HPDE6-E6E7 (cell line): ENCODE data around the gene SPATA13.
"Not testable (repeated sequence)": the region's sequence is repeated elsewhere in the genome, so short reads cannot be mapped to it uniquely, and the experiment has no call there.

Experiments used
- DNase-seq: peaks from one replicate; pipeline ENCODE4 v3.0.0; 2011; ENCODE audit warnings: missing footprints; ENCODE audit errors: extremely low spot score

SPATA13 gene

GRCh38 chr13:24160458-24161009, at the start of gene SPATA13:
Gene SPATA13, plus strand, starts transcription at chr13:24160720. Its CDS starts 62,210 bp downstream, at chr13:24222930.
- peak; percentile 50 for DNase-seq

GRCh38 chr13:24112791-24113190, 47.7 kb upstream of the SPATA13 start:
- DNase-seq, result no peak

- no peak for DNase-seq
Measured at GRCh38 chr13:24115671-24116070, 44.8 kb upstream of the SPATA13 start.

GRCh38 chr13:24116131-24116530, 44.4 kb upstream of the SPATA13 start:
- no peak for DNase-seq

- DNase-seq, result no peak
Measured at GRCh38 chr13:24118576-24118975, 41.9 kb upstream of the SPATA13 start.

DNA sequence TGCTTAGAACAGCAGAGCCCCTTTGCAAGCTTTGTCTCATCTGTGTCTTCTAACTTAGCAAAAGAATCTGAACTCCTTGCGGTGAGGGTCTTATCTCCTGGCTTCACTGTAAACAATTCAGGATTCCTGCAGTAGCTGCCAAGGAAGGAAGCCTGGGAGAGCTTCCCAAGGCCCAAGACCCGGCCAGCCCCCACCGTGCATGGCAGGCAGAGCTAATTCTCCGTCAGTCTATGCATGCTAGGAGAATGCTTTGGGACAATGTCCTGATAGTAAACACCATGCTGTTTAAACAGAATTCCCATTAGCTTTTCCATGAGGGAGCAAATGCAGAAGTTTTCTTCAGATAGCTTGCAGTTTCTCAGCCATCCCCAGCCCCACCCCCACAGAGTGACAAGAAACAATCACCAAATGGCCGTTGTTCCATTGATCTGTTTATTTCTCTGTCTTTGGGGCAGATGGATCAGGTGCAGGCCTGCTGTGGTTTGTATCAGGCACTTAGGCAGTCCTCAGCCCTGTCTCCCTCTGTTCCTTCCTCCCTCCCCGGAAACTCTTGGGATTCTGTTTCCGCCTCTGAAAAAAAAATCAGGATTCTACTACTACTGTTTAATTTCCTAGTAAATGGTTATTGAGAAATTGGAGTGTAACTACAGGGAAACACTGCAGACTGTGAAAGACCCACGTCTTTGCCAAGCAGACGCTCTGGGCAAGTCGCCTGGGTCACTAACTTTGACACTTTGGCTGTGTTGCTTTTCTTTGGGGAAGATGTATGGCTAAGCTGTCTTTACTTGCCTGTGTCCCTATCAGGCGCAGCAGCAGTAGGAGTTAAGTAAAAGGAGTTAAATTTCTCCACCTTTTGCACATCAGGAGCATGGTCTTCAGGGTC, 40.7 kb upstream of the SPATA13 start:
- DNase-seq, result no peak

GRCh38 chr13:24122045-24122444, 38.5 kb upstream of the SPATA13 start:
- DNase-seq, result not testable (repeated sequence)

DNA sequence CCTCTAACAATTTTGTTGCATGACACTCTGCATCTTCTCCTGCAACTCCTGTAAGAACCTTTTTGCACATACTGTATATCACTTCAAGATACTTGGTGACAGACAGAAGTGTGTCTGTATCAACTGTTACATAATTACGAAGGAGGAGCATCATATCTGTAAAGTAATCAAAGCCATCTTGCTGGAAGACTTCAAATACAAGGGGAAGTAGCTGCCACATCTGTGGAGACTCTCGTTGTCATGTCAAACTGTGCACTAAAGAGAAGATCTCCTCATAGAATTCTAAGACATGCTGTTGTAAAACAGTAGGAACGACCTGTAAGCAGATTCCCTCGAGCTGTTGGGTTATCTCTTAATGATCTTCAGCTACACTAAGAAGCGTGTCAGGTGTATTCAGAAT, 38.0 kb upstream of the SPATA13 start:
- no peak for DNase-seq

- no peak for DNase-seq
Measured at GRCh38 chr13:24123761-24124160, 36.8 kb upstream of the SPATA13 start.

- no peak for DNase-seq
Measured at GRCh38 chr13:24124789-24125476, 35.6 kb upstream of the SPATA13 start.

- no peak for DNase-seq
Measured at GRCh38 chr13:24127116-24127631, 33.3 kb upstream of the SPATA13 start.

GRCh38 chr13:24128112-24128511, 32.4 kb upstream of the SPATA13 start:
- DNase-seq, result no peak

GRCh38 chr13:24128962-24129361, 31.6 kb upstream of the SPATA13 start:
- no peak for DNase-seq

- no peak for DNase-seq
Measured at GRCh38 chr13:24129914-24130774, 30.4 kb upstream of the SPATA13 start.

GRCh38 chr13:24131749-24132148, 28.8 kb upstream of the SPATA13 start:
- DNase-seq, result no peak

GRCh38 chr13:24133021-24133795, 27.3 kb upstream of the SPATA13 start:
- no peak for DNase-seq

DNA sequence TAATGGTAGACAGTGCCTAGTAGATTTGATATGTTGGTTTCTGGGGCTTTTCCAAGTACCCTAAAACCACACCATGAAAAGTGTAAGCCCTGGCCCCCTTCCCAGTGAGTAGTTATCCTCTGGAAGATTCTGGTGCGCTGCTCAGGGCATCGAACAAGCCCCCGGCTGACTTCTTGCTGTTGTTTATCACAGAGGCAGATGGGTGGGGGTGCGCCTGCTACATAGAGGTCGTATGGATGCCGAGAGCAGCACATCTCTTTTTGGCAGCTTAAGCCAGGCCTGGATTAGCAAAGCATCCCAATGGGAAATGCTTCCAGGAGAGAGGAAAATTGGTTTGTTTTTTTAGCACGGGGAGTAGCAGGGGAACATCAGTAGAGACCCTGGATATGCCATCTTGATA, 26.3 kb upstream of the SPATA13 start:
- no peak for DNase-seq

DNA sequence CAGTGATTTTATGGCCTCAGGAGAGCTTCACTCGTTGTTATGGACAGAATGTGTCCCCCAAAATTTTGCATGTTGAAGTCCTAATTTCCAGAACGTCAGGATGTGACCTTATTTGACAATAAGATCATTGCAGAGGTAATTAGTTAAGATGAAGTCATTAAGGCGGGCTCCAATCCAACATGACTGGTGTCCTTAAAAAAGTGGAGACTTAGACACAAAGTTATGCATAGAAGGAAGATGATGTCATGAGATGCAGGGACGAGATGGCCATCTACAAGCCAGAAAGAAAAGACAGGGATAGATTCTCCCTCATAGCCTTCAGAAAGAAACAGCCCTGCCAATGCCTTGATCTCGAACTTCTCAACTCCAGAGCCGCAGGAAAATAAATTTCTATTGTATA, 25.8 kb upstream of the SPATA13 start:
- DNase-seq, result no peak

GRCh38 chr13:24135674-24136300, 24.7 kb upstream of the SPATA13 start:
- no peak for DNase-seq

DNA sequence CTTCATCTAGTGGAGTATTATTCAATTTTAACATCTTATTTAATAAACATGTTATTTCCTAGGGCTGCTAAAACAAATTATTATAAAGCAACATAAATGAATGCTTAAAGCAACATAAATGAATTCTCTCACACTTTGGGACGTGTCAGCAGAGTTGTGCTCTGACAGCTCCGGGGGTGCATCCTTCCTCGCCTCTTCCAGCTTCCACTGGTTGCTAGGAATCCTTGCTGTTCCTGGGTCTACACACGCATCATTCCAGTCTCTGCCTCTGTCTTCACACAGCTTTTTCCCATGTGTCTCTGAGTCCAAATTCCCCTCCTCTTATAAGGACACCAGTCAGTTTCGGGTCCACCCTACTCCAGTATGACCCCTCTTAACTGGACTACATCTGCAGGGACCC, 21.6 kb upstream of the SPATA13 start:
- DNase-seq, result no peak
